Stimulated activated CD4-positive, alpha-beta T cell treated with anti-CD3 and anti-CD28 coated beads, Interleukin-2, amount 100 ng/mL, for 48 hours (primary cell): Measurements from ENCODE around the gene IFT25.
"Not testable (repeated sequence)": the region's sequence is repeated elsewhere in the genome, so short reads cannot be mapped to it uniquely, and the experiment has no call there.

ENCODE experiments used
- DNase-seq, 2 donors: peaks; one replicate each; pipeline ENCODE4 v3.0.0-alpha.2; 2020

IFT25 gene

DNA sequence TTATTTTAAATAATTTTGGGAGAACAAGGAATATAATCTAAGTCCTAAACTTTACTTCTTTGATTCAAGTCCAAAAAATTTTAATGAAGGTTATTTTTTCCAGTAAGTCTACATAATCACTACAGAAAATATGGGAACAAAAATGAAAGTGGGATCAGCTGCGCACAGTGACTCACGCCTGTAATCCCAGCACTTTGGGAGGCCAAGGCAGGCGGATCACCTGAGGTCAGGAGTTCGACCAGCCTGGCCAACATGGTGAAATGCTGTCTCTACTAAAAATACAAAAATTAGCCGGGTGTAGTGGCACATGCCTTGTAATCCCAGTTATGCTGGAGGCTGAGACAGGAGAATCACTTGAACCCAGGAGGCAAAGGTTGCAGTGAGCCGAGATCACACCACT is 61.9 kb downstream of the IFT25 start:
- DNase-seq, result not testable (repeated sequence)

DNA sequence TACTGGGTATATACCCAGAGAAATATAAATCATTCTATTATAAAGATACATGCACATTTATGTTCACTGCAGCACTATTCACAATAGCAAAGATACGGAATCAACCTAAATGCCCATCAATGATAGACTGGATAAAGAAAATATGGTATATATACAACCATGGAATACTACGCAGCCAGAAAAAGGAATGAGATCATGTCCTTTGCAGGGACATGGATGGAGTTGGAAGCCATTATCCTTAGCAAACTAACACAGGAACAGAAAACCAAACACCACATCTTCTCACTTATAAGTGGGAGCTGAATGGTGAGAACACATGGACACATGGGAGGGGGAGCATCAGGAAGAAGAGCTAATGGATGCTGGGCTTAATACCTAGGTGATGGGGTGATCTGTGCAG is 63.6 kb downstream of the IFT25 start:
- not testable (repeated sequence) for DNase-seq

DNA sequence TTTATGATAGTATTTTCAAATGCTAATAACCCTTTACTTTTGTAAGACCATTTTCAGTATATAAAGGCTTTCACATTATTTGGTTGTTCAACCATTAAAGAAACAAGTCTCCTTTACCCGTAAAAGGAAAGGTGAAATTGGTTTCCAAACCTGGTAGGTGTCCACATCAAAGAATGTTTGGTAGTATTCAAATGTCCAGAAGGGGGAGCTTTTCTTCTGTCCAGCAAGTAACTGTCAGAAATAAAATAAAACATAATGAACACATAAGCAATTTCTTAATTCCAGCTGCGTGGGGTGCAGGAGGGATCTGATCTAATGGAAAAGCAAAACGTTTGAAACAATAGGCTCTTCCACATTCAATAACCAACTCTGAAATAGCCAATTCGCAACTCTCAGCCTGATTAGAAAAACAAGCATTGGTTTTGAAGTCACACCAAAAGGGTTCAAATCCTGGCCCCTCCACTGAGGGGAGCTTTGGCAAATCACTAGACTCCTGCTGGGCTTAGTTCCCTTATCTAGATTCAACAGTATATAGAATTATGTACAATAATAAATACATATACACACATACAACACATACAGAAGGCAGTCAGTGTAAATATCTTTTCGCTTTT is 66.9 kb downstream of the IFT25 start:
- DNase-seq, result no peak

DNA sequence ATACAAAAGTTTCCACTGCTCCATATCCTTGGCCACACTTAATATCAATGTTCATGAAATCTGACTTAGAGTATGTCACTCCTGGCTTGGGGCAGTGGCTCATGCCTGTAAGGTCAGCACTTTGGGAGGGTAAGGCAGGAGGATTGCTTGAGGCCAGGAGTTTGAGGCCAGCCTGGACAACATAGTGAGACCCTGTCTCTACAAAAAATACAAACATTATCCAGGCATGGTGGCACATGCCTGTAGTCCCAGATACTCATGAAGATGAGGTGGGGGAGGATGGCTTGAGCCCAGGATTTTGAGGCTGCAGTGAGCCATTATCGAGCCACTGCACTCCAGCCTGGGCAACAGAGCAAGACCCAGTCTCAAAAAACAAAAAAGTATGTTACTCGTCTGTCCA is 70.3 kb downstream of the IFT25 start:
- DNase-seq, result not testable (repeated sequence)

DNA sequence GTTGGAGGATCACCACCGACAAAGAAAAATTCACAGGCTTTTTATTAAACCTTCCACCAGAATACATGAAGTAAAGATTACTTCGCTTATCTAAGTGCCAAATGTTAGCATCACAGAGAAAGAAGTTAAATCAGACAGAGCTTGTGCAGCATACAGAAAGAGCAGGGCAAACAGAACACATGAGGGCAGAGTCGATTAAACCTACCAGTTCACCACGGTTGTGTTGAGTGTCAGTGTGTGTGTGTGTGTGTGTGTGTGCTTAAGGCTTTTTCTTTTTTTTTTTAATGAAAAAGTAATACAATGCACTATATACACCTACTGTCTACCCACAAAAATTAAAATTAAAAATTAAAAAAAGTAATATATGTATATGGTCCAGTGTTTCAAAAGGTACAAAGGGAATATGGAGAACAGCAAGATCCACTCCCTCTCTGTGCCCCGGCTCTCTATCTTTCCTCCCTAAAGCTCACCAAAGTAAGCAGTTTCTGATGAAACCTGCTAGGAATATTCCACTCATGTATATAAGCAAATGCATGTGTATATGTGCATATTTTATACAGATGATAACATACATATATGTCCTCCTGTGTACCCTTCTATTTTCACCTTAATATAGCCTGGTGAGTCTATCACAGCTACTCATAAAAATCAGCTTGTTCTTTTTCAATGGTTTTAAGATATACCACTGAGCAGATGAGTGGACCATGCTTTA is 73.6 kb downstream of the IFT25 start:
- DNase-seq, result no peak
